NCI-H345 (cell line): Measurements from ENCODE around the gene HECTD4.
"Not testable (repeated sequence)": the region's sequence is repeated elsewhere in the genome, so short reads cannot be mapped to it uniquely, and the experiment has no call there.

Experiments used
- DNase-seq: peaks from one replicate; lab custom pipeline; 2025; lab: John Stamatoyannopoulos, UW

The HECTD4 gene

GRCh38 chr12:112121780-112122565, 260.3 kb downstream of the HECTD4 start:
- DNase-seq = no peak

- DNase-seq = no peak
Observed at GRCh38 chr12:112117685-112118084, 264.5 kb downstream of the HECTD4 start.

GRCh38 chr12:112116232-112117060, 265.8 kb downstream of the HECTD4 start:
- peak; percentile 67 for DNase-seq

GRCh38 chr12:112115259-112116045, 266.8 kb downstream of the HECTD4 start:
- no peak for DNase-seq

GRCh38 chr12:112112409-112113133, 269.7 kb downstream of the HECTD4 start:
- DNase-seq = no peak

DNA sequence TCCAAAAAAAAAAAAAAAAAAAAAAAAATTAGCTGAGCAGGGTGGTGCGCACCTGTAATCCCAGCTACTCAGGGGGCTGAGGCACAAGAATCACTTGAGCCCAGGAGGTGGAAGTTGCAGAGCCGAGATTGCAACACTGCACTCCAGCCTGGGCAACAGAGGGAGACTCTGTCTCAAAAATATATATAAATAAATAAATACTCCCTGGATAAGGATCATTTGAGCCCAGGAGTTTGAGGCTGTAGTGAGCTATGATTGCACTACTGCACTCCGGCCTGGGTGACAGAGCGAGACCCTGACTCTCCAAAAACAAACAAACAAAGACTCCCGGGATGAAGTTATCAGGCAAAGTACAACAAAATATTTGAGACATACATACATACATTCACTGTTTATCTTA, 270.3 kb downstream of the HECTD4 start:
- no peak for DNase-seq

DNA sequence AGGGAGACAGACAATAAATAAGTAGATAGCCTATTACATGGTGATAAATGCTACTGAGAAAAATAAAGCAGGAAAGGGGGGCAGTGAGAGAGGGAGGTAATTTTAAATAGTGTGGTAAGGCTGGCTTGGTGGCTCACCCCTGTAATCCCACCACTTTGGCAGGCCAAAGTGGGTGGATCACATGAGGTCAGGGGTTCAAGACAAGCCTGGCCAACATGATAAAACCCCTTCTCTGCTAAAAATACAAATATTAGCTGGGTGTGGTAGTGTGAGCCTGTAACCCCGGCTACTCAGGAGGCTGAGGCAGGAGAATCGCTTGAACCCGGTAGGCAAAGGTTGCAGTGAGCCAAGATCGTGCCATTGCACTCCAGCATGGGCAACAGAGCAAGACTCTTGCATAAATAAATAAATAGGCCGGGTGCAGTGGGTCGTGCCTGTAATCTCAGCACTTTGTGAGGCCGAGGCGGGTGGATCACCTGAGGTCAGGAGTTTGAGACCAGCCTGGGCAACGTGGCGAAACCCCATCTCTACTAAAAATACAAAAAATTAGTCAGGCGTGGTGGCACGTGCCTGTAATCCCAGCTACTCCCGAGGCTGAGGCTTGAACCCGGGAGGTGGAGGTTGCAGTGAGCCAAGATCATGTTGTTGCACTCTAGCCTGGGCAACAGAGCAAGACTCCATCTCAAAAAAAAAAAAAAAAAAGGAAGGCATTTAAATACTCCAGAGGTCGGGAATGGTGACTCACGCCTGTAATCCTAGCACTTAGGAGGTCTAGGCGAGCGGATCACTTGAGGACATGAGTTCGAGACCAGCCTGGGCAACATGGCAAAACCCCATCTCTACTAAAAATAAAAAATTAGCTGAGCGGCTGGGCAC, 271.2 kb downstream of the HECTD4 start:
- DNase-seq = not testable (repeated sequence)
